A549 (cell line): Measurements from ENCODE around the gene ACOXL.

Experiments used
- CEBPB ChIP-seq, 2 experiments: fragments of >200 bp in 1 of 2; sonication (Bioruptor Twin) in 1 of 2; formaldehyde crosslinking in 1 of 2; IDR thresholded peaks; 2 replicates each; pipeline ENCODE4 v1.6.1; 2012 to 2016
- ESRRA ChIP-seq: fragments of 150-350 bp; IDR thresholded peaks from 2 replicates; pipeline ENCODE4 v1.6.1; 2014; ENCODE audit warnings: mild to moderate bottlenecking, low read length, borderline replicate concordance
- JUNB ChIP-seq: fragments of >200 bp; sonication (Bioruptor Twin); formaldehyde crosslinking; IDR thresholded peaks from 2 replicates; pipeline ENCODE4 v1.6.1; 2016
- MAZ ChIP-seq: fragments of 150-350 bp; IDR thresholded peaks from 2 replicates; pipeline ENCODE4 v1.6.1; 2014; ENCODE audit warnings: antibody characterized with exemption, low read depth, low read length, borderline replicate concordance
- POLR2A ChIP-seq: IDR thresholded peaks from 2 replicates; pipeline ENCODE4 v1.6.1; 2012; ENCODE audit warnings: mild to moderate bottlenecking, low read length
- TF ChIP-seq, protein P1 (sequence below): fragments of >200 bp; sonication (Bioruptor Twin); formaldehyde crosslinking; IDR thresholded peaks from 3 replicates; pipeline ENCODE4 v1.5.1; 2016
- TF ChIP-seq, protein P2 (sequence below): fragments of 150-350 bp; IDR thresholded peaks from 2 replicates; pipeline ENCODE4 v1.6.1; 2014; ENCODE audit warnings: low read depth, mild to moderate bottlenecking, low read length
- TF ChIP-seq, protein P3 (sequence below): fragments of >200 bp; sonication (Bioruptor Twin); formaldehyde crosslinking; IDR thresholded peaks from 3 replicates; pipeline ENCODE4 v1.6.1; 2016
- TF ChIP-seq, protein P4 (sequence below): IDR thresholded peaks from 2 replicates; pipeline ENCODE4 v1.6.1; 2012; ENCODE audit warnings: low read depth, borderline replicate concordance

DNA sequence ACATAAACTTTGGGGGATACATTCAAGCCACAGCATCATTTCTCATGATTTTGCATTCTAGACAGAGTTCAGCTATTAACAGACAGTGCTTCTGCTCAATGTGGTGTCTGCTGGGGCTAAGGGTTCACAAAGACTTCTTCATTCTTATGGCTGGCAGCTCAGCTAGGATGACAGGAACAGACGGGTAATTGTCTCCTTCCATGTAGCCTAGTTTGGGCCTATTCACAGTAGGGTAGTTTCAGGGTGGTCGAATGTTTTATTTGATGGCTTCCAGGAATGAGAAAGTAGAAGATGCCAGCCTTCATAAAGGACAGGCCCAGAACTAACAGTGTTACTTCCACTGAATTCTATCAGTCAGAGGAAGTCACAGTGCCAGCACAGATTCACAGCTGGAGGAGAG lies 362.3 kb downstream of the ACOXL start:
- TF ChIP-seq, protein P1, sequence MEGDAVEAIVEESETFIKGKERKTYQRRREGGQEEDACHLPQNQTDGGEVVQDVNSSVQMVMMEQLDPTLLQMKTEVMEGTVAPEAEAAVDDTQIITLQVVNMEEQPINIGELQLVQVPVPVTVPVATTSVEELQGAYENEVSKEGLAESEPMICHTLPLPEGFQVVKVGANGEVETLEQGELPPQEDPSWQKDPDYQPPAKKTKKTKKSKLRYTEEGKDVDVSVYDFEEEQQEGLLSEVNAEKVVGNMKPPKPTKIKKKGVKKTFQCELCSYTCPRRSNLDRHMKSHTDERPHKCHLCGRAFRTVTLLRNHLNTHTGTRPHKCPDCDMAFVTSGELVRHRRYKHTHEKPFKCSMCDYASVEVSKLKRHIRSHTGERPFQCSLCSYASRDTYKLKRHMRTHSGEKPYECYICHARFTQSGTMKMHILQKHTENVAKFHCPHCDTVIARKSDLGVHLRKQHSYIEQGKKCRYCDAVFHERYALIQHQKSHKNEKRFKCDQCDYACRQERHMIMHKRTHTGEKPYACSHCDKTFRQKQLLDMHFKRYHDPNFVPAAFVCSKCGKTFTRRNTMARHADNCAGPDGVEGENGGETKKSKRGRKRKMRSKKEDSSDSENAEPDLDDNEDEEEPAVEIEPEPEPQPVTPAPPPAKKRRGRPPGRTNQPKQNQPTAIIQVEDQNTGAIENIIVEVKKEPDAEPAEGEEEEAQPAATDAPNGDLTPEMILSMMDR: no peak
- TF ChIP-seq, protein P2, sequence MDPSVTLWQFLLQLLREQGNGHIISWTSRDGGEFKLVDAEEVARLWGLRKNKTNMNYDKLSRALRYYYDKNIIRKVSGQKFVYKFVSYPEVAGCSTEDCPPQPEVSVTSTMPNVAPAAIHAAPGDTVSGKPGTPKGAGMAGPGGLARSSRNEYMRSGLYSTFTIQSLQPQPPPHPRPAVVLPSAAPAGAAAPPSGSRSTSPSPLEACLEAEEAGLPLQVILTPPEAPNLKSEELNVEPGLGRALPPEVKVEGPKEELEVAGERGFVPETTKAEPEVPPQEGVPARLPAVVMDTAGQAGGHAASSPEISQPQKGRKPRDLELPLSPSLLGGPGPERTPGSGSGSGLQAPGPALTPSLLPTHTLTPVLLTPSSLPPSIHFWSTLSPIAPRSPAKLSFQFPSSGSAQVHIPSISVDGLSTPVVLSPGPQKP: no peak
- TF ChIP-seq, protein P3, sequence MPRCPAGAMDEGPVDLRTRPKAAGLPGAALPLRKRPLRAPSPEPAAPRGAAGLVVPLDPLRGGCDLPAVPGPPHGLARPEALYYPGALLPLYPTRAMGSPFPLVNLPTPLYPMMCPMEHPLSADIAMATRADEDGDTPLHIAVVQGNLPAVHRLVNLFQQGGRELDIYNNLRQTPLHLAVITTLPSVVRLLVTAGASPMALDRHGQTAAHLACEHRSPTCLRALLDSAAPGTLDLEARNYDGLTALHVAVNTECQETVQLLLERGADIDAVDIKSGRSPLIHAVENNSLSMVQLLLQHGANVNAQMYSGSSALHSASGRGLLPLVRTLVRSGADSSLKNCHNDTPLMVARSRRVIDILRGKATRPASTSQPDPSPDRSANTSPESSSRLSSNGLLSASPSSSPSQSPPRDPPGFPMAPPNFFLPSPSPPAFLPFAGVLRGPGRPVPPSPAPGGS: no peak
- TF ChIP-seq JUNB (no peak), CEBPB (IDR thresholded peaks at IDR 0.05) (no peak), ESRRA (no peak), POLR2A (no peak), MAZ (no peak)
- TF ChIP-seq, protein P4, sequence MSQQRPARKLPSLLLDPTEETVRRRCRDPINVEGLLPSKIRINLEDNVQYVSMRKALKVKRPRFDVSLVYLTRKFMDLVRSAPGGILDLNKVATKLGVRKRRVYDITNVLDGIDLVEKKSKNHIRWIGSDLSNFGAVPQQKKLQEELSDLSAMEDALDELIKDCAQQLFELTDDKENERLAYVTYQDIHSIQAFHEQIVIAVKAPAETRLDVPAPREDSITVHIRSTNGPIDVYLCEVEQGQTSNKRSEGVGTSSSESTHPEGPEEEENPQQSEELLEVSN: no peak
